Esophagus mucosa (tissue), 1 donor: ENCODE results near the gene FMO3. TPM values are rescaled to one million over a fixed set of nuclear protein-coding genes. Genes with fewer than 3 reads are reported as not detected.

Experiments
- ATAC-seq: fragments of 200-7000 bp; cut with Tn5 transposase; one replicate; pipeline ENCODE4 v1.9.1; 2020
- total RNA-seq: library from RNA; stranded (reverse); gene quantifications from one replicate; pipeline ENCODE4 v1.2.4, GENCODE V29; 2023
- donor health status: DM: yes; HTN: yes; CAD: no.

FMO3 gene
- total RNA-seq, 1 donor from 2014 or later = 1.4 TPM

DNA sequence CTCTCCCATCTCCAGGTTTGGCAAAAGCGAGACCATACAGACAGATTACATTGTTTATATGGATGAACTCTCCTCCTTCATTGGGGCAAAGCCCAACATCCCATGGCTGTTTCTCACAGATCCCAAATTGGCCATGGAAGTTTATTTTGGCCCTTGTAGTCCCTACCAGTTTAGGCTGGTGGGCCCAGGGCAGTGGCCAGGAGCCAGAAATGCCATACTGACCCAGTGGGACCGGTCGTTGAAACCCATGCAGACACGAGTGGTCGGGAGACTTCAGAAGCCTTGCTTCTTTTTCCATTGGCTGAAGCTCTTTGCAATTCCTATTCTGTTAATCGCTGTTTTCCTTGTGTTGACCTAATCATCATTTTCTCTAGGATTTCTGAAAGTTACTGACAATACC is 26.4 kb downstream of the FMO3 start:
- no peak for ATAC-seq

DNA sequence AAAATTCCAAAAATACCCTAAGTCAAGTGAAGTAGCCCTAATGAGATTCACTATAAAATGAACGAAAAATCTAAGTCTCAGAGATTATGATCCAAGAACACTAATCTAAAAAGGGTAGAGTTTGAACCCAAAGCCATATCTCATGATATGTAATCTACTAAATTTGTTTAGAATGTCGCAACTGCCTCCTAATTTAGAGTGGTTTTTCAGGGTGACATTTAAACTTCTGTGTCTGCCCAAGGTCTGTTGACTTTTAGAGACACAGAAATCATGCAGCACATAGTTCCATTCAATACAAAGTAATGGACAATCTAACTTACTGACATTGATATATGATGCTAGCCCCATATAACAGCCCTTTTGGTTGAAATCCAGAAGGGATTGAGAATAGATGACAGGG is 28.9 kb downstream of the FMO3 start:
- no peak for ATAC-seq

DNA sequence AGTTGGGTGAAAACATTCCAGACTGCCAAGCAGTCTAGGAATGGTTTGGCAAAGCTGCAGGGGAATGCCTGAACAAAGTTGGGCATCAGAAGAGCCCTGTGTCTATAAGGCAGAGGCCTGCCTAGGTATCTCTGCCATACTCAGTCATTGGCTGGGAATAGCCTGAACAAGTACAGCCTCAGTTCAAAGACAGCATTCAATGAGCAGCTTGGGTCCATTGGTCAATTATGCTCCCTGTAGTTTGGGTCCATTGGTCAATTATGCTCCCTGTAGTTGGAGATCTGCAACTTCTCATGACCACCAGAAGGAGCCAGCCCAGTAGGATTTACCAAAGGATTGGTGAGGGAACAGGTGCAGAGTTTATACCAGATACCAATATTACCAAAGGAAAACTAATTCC is 31.6 kb downstream of the FMO3 start:
- no peak for ATAC-seq

DNA sequence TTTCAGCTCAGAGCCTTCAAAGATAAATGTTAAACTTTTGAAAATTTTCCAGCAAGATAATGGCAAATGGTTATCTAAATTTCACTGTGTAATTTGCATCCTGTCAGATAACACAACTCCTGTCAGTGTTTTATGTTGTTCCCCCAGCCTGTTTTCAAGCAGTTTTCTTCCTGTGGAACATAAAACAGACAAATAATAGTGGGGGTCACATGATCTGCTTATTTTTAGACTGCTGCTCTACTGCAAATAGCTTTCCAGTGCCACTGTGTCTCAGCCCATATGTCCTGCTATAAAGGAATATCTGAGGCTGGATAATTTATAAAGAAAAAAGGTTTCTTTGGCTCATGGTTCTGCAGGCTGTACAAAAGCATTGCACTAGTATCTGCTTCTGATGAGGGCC is 32.2 kb downstream of the FMO3 start:
- no peak for ATAC-seq

DNA sequence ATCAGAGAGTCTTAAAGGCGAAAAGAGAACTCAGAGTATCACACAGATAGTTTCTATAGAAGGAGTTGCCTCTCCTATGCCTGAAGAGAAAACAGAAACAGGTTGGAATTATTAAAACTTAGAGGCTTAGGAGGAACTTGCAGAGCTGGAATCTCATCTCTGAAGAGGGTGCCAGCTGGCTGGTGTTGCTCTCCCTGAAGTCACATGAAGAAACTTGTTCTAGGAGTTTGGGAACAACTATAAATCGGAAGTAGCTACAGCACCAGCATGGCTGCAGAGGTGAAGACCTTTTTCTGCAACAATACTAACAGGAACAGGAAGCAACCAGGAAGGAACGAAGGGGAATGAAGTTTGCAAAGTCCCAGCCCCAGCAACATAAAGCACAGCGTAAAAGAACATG is 35.8 kb downstream of the FMO3 start:
- ATAC-seq = peak; percentile 89

DNA sequence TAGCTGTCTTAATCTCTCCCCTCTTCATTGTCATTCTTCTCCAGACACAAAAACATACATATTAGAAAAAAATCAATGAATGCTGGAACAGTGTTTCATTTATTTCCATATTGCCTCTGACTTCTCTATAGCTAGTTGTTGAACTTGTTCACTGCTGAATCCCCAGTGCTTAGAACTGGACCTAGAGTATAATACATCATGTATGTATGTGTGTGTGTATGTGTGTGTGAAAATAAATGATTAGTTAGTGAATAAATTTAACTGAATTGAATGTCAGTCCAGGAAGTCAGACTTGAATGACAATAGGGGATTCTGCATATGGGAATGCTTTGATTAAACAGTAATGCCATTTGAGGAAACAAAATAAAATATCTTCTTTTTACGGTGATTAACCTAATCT is 36.4 kb downstream of the FMO3 start:
- peak; percentile 57 for ATAC-seq

DNA sequence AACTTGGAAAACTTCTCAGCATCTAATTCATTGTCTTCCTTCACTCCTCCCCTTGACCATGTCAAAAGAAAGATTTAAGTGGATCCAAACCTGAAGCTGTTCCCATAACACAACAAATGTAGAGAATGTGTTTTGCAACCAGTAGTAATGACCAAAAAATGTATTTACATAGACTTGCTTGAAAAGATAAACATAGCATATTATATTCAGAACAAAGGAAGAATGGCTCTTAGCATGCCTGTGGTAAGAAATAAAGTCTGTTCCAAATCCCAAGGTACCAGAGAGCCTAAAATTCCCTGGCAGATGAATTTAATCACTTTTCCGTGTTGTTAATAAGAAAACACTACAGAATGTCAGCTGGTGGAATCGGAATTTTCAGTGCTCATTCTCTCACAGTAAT is 36.8 kb downstream of the FMO3 start:
- peak; percentile 70 for ATAC-seq

DNA sequence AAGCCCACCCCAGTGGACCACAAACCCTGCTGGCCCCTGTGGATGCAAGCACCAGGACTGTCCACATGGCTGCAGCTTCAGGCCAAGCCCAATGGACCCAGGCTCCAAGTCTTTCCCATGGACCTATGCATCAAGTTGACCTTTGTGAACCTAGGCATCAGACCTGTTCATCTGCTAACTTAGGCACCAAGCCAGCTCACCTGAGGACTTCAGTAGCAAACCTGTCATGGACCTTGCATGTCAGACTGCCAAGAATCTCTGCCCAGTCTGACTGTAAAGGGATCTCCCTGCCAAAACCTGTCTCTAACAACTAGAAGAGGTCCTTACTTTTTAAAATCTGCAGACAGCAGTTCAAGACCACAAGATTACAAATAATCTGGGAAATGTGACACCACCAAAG is 37.8 kb downstream of the FMO3 start:
- ATAC-seq = peak; percentile 78

DNA sequence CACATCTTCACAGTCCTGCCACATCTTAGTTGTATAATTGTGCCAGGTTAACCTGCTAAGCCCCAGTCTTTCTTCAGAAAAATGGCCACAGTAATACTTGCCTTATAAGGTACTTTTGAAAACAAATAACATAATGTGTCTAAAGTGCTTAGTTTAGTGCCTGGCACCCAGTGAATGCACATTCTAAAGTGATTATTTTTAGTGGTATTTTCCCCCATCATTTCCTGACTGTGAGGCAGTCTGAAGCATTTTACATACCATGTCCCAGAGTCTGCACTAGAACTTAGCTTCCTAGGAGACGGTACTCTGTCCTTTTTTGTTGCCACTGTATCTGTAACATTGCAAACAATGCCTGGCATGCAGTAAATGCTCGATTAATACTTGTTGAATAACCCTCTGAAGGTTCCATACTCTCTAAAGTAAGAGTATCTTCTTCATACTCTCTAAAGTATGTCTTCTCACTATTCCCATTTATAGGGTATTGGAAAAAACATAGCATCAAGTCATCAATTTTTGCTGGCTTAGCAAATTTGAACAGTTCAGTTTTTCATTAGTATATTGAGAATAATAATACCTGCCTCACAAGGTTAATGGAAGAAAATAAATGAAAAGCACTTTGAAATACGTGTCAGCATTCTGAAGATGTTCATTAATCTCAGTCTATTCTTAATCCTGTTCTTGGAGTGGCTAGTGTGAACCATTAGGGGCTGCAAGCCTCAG is 43.7 kb downstream of the FMO3 start:
- ATAC-seq = no peak

DNA sequence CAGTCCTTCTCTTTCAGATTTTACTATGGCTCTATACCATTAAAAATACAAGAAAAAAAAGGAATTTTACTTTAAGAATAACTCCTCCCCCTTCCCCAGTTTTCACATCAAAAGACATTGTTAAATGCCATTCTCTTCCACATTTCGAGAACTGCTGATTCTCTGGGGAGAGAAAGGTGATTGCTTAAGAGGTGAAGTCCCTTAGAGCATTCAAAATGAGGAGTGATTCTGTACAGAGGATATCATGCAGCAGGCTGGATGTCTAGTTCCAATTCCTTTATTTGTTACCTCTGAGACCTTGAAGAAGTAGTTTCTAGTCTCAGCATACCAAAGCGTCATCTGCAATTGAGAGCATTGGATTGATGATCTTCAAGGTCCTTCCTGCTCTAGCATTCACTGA is 46.9 kb downstream of the FMO3 start:
- ATAC-seq = no peak

DNA sequence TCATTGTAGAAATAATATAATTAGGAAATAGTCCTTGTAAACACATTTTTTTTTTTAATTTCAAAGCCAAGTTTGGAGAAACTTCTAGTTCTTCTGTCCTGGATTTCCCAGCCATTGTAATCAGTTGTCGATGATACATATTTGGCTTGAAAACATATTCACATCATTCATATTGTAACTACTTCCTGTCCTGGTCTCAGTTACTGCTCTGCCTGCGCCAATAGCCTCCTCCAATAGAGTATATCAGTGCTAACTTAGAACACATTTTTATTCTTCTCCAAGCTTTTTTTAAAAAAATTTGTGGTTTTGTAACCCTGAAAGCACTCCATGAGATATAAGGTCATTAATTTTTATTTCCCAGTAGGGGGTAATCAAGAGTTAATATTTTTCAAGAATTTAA is 48.3 kb downstream of the FMO3 start:
- ATAC-seq = no peak

DNA sequence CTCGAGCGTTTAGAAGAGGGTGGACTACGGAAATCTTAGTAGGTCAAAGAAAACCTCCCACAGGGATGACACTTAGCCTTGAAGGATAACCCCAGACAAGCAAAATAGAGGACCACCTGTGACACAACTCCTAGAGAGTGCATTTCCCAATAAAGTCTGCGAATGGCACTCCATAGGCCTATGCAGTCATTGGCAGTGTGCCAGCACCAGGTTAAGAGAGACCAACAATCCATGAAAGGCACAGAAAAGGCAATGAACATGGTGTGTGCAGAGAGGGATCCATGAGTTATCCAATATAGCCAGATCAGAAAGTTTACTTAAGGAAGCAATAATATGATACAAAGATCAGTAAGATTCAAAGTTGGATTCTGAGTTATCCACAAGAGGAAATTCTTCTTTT is 49.2 kb downstream of the FMO3 start:
- ATAC-seq = no peak

DNA sequence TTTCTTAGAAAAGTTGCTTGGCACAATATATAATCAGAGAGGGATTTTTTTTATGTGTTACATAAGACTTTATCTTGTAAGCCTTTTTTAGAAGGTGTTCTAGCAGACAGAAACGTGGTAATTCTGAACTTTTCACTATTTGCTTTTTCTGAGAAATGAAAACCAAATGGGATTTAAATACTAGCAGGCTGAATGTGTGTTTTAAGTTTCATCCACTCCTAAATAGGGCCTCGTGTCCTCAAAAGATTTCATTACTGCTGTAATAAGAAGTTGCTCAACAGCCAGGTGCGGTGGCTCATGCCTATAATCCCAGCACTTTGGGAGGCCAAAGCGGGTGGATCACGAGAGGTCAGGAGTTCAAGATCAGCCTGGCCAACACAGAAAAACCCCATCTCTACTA is 49.7 kb downstream of the FMO3 start:
- no peak for ATAC-seq

DNA sequence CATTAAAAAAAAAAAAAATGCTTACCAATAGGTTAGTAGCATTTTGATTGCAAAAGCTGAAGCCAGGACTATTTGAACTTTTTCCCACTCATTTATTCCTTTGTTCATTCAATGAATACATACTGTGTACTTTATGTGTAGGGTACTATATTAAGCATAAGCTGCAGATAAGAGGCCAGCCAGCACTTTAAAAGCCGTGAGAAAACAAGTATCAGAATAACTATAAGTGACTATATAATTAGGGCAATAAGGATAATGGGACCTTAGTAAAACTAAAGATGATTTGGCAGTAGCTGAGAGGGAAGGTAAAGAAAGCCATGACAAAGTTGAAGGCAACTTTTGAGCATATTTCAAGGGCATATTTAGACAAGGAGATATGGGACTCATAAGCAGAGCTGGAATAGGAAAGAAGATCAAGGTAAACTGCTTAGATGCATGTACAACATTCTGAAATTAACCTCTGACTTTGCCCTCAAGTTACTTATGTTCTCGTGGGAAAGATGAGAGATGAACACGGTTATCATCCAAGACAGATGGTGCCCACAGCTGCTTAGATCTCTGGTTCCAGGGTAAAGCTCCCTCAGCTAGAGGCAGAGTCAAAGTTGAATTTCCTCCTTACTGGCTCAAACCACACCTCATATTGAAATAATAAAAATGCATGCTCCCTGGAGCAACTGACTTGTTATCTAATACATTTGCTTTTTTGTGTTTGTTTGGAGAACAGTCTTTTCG is 50.4 kb downstream of the FMO3 start:
- no peak for ATAC-seq

DNA sequence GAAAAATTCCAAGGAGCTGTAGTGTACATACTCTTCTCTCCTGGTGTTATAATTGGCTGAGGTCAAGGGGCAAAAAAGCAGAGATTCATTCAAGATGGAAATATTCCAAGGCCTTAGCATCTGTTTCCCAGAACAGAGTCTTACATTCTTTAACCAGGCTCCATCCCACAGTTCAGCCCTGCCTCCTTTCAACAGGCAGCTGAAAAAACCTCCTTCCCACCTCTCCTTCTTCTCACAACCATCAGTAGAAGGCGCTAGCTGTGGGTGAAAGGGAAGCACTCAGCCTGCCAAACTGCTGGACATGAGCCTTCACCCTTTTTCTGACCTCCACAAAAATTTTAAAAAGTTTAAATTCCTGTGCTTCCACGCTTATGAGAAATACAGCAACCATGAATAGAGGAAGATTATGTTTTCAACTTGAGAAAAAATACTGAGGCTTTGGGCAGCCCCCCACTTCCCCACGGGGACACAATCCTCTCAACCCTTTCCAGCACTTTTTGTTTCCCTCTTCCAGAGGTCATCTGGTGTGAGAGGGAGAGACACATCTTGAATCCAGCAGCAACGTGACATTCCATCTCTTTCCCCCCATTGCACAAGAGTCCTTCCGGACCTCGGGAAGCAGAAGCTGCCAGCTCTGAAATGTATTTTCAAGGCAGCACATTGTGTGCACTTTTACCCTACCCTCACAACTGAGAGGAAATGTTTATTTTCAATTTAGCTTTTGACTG is 51.1 kb downstream of the FMO3 start:
- ATAC-seq = peak; percentile 54

DNA sequence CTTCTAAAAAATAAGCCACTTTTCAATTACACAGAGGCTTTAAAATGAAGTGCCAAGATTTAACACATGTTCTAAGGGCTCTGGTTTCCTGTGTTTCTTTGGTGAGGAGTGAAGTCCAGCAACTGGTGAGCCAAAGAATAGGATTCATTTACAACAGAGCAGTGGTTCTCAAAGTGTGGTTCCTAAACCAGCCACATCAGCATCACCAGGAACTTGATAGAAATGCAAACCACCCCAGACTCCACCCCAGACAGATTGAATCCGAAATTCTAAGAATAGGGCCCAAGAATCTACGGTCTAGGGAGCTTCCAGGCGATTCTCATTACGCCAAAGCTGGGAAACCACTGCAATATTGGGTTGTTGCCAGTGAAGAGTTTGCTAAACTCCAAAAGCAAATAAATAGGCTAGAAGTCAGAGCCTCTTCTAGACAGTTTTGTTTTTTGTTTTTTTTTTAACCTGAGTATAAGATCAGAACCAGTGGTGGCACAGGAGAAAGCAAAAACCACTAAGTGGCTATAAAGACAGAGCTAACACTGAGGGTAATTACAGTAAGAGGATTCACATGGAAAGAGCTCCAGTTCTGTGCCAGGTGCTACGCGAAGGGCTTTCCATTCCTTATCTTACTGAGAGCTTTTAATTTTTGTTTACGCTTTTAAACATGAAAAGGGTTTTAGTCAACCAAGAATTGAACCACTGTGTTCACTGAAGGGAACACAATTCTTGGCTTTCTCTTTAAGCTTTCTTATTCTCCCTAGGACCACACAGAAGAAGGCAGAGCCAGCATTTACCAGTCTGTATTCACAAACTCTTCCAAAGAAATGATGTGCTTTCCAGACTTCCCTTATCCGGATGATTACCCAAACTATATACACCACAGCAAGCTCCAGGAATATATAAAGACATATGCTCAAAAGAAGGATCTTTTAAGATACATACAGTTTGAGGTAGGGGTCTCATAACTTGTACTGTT is 52.0 kb downstream of the FMO3 start:
- peak; percentile 12 for ATAC-seq

DNA sequence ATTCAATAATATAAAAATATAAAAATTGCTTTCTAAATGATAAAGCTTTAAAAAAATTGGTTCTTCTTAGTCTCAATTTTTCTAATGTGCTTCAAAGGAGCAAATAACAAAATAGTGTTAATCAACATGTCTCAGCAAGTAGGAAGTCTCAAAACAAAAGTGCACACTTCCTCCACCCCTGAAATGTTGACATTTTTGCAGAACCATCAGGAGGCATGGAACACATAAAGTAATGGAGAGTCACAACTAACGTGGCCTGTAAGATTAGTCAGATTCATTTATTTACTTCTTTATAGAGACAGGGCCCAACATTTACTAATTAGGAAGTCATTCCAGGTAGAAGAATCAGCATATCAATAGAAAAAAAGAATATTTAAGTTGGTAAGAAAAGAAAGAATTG is 59.5 kb downstream of the FMO3 start:
- peak; percentile 62 for ATAC-seq

DNA sequence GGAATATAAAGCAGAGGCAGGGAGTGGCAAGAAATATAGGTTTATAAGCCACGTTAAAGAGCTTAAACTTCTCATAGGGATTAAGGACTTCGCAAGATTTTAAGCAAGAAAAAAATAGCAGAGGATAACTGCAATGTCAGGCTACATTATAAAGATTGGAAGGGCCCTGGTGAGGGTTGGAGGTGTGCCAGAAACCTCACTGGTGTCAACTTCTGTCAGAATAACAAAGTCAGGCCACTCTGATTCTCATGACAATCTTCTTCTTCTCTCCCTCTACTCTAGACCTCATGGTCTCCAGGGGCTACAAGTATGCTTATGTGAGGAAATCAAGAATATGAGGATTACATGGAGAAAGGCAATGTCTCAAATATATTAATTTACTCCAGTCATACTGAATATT is 61.8 kb downstream of the FMO3 start:
- peak; percentile 41 for ATAC-seq

DNA sequence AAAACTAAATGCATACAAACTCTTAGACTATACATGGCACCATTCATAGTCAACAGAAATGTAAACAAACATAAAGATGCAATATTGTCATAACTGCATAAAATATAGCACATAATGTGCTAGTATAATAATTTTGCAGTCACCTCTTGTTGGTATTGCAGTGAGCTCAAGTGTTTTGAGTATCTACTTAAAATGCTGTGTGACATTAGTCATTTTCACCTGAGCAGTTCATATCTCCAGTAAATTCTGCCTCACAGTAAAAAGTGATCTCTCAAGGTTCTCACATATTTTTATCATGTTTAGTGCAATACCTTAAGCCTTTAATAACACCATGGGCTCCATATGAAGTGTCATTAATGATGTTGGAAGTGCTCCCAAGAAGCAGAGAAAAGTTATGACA is 64.8 kb downstream of the FMO3 start:
- ATAC-seq = no peak

DNA sequence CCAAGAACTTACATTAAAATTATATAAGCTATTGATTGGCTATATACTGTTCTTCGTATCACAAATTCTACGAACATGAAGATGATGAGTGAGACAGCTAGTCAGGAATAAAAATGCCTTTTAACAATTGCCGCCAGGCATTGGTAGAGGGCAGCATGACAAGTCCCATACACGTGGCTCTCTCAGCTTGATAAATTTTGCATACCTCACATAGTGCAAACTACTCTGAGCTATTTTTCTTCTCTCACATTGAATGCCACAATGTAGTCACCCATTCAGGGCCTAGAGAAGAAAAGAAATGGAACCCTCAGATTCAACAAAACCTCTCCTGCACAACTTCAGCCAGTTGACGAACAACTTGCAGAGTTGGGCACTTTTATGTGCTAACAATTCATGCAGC is 67.4 kb downstream of the FMO3 start:
- ATAC-seq = no peak

DNA sequence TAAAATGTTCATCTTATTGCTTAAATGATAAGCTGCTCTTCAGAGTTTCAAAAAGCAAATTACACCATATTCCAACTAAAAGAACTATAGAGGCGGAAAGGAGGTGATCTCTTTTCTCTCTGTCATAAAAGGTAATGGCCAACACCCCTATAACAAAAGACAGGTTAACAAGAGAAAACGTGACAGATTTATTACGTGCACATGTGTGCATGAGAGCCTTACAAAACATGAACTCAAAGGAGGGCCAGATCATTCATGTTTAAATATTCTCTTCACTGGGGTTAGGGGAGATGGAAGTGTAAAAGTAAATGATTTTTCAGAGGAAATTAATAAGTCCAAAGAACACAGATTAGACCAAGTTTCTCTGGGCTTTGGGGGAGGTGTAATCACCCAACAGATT is 67.8 kb downstream of the FMO3 start:
- no peak for ATAC-seq

DNA sequence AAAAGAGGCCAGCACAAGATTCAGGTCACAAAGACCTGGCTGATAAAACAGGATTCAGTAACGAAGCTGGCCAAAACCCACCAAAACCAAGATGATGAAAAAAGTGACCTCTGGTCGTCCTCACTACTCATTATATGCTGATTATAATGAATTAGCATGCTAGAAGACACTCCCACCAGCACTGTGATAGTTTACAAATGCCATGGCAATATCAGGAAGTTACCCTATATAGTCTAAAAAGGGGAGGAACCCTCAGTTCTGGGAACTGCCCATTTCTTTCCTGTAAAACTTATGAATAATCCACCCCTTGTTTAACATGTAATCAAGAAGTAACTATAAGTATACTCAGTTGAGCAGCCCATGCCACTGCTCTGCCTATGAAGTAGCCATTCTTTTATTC is 68.4 kb downstream of the FMO3 start:
- ATAC-seq = no peak

DNA sequence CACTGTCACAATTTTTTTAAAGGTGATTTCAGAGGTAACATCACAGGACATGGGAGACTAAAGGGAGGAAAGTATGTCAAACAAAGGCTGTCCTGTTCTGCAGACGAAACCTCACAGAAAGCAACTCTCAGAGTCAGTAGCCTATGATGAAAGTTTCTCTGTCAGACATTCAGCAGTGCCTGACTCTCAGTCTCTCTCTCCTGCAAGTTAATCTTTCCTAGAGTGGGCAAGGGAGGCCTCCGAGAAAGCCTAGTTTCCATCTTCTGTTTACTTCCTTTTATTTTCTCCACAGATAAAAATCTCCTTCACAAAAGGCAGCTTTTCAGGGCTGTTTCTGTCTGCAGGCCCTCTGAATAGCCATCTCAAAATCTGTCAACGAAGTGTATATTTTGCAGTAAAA is 69.5 kb downstream of the FMO3 start:
- ATAC-seq = no peak
